Left ventricle myocardium inferior (tissue), 1 donor: ENCODE measurements around the gene CAPN5. TPM values are rescaled to one million over a fixed set of nuclear protein-coding genes. Genes with fewer than 3 reads are reported as not detected.
"Not testable (repeated sequence)": the region's sequence is repeated elsewhere in the genome, so short reads cannot be mapped to it uniquely, and the experiment has no call there.

Experiments
- DNase-seq: peaks from one replicate; pipeline ENCODE4 v3.0.0-alpha.2; 2020
- H3K27ac ChIP-seq: fragments of 200-600 bp; replicated peaks from 2 replicates; pipeline ENCODE4 v1.8.0; 2021
- H3K27me3 ChIP-seq: fragments of 200-600 bp; 2 replicates; pipeline ENCODE4 v1.8.0; 2021; ENCODE audit warnings: low read depth
- H3K36me3 ChIP-seq: fragments of 200-600 bp; 2 replicates; pipeline ENCODE4 v1.8.0; 2021
- H3K4me1 ChIP-seq: fragments of 200-600 bp; 2 replicates; pipeline ENCODE4 v1.8.0; 2021
- H3K4me3 ChIP-seq: fragments of 200-600 bp; 2 replicates; pipeline ENCODE4 v1.8.0; 2021; ENCODE audit warnings: mild to moderate bottlenecking, moderate library complexity
- H3K9me3 ChIP-seq: fragments of 200-600 bp; replicated peaks from 2 replicates; pipeline ENCODE4 v1.8.0; 2021
- CTCF ChIP-seq: fragments of 200-600 bp; IDR thresholded peaks from 2 replicates; pipeline ENCODE4 v1.8.0; 2021; ENCODE audit warnings: antibody characterized with exemption, mild to moderate bottlenecking, borderline replicate concordance
- intact Hi-C: fragments of 100-400 bp; cut with micrococcal nuclease; formaldehyde crosslinking; loops from one replicate; pipeline ENCODE4 v1.11.0; 2022
- total RNA-seq: library from RNA; stranded (reverse); fragmentation: NEBNext Ultra II Directional; extraction: Animal tissue kit (Norgen Biotek cat#: 25700); gene quantifications from one replicate; pipeline ENCODE4 v1.2.1, GENCODE V29; 2021
- donor health status: DM: no; HTN: yes; CAD: no; lungs with severe emphysema.

CAPN5 gene
- total RNA-seq, 1 donor from 2014 or later: 2.3 TPM

GRCh38 chr11:77060234-77060633 is 6.5 kb upstream of the CAPN5 start:
- peaks cover 35% of the 10 kb centered on the region for H3K9me3 ChIP-seq
- TF ChIP-seq CTCF: no peak
- no peak overlapping the region for H3K4me3 ChIP-seq
- intact Hi-C loops: no loop called here
- H3K27ac ChIP-seq: no peak overlapping the region
- DNase-seq: no peak
- no peaks in the 10 kb centered on the region for H3K27me3 ChIP-seq
- H3K4me1 ChIP-seq: no peaks in the 10 kb centered on the region
- H3K36me3 ChIP-seq: no peaks in the 10 kb centered on the region

GRCh38 chr11:77061258-77061657 is 5.5 kb upstream of the CAPN5 start:
- DNase-seq: not testable (repeated sequence)

GRCh38 chr11:77062924-77063323 is 3.8 kb upstream of the CAPN5 start:
- peaks cover 22% of the 10 kb centered on the region for H3K4me1 ChIP-seq
- H3K9me3 ChIP-seq: peaks cover 12% of the 10 kb centered on the region
- H3K36me3 ChIP-seq: no peaks in the 10 kb centered on the region
- no peak overlapping the region for H3K27ac ChIP-seq
- no peak for DNase-seq
- no peaks in the 10 kb centered on the region for H3K27me3 ChIP-seq
- no peak for TF ChIP-seq CTCF
- intact Hi-C loops: no loop called here
- H3K4me3 ChIP-seq: no peak overlapping the region

More at GRCh38 chr11:77061258-77061657, 5.5 kb upstream of the CAPN5 start:
- H3K36me3 ChIP-seq, H3K4me3 ChIP-seq, H3K27me3 ChIP-seq, H3K27ac ChIP-seq, intact Hi-C loops, H3K4me1 ChIP-seq: not testable (repeated sequence)
- H3K9me3 ChIP-seq: peaks cover 25% of the 10 kb centered on the region

- Histone ChIP-seq H3K27me3 (no peaks in the 10 kb centered on the region), H3K4me1 (peaks cover 25% of the 10 kb centered on the region), H3K36me3 (no peaks in the 10 kb centered on the region), H3K27ac (no peak overlapping the region), H3K4me3 (no peak overlapping the region), H3K9me3 (peaks cover 12% of the 10 kb centered on the region)
- intact Hi-C loops: no loop called here
- TF ChIP-seq CTCF: no peak
- DNase-seq: no peak
These were observed 3.4 kb upstream of the CAPN5 start for GRCh38 chr11:77063407-77063806.

- DNase-seq: no peak
- TF ChIP-seq CTCF: no peak
- intact Hi-C loops: no loop called here
- peaks cover 25% of the 10 kb centered on the region for H3K4me1 ChIP-seq
- H3K27ac ChIP-seq: no peak overlapping the region
- peaks cover 12% of the 10 kb centered on the region for H3K9me3 ChIP-seq
- H3K4me3 ChIP-seq: no peak overlapping the region
- no peaks in the 10 kb centered on the region for H3K36me3 ChIP-seq
- H3K27me3 ChIP-seq: no peaks in the 10 kb centered on the region
These were observed 2.9 kb upstream of the CAPN5 start for GRCh38 chr11:77063861-77064260.

DNA sequence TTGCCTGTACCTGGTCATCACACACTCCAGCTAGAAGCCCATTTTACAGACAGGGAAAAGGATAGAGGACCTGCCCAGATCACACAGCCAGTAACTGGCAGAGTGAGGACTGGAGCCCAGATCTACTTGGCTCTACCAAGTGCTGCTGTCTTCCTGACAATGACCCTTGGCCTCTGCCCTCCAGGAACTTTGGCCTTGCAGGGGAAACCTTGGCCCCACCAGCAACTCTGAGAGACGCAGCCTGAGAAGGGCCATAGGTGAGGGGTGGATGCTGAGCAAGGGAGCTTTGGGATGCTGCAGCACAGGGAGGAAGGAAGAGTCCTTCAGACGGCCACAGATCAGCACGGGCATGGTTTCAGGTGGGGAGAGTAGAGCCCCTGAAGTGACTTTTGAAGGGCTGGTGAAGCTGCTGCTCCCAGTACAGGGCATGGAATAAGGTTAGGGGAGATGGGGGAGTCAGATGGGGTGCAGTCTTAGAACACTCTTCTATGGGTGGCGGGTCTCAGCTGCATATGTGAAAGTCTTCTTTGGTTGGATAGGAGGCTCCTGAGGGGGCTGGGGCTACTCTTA is 2.0 kb upstream of the CAPN5 start:
- Histone ChIP-seq H3K4me1 (peaks cover 25% of the 10 kb centered on the region), H3K27me3 (no peaks in the 10 kb centered on the region), H3K27ac (no peak overlapping the region), H3K4me3 (no peak overlapping the region), H3K36me3 (no peaks in the 10 kb centered on the region), H3K9me3 (peaks cover 12% of the 10 kb centered on the region)
- no peak for DNase-seq
- TF ChIP-seq CTCF: no peak
- intact Hi-C loops: no loop called here
